K562 (cell line): Measurements from ENCODE around the gene AGFG2.

Experiments used
- CEBPG ChIP-seq, 3 experiments: fragments of 200-800 bp in 1 of 3; sonication (Bioruptor generic) in 1 of 3; sonication (generic) in 1 of 3; formaldehyde crosslinking in 1 of 3; IDR thresholded peaks in 2 of 3; conservative IDR thresholded peaks in 1 of 3; 2 replicates each; pipeline versions ENCODE4 v1.6.1 to v1.8.0; 2016 to 2022; ENCODE audit warnings: missing compliant biosample characterization in 2 of 3, missing genetic modification characterization in 2 of 3, mild to moderate bottlenecking in 1 of 3, missing genetic modification reagents in 1 of 3
- CHD1 ChIP-seq: fragments of 200-600 bp; sonication (generic); IDR thresholded peaks from one replicate; pipeline ENCODE4 v1.6.1; 2012; ENCODE audit warnings: mild to moderate bottlenecking, moderate library complexity, low read length, inconsistent platforms
- EP300 ChIP-seq: IDR thresholded peaks from 2 replicates; pipeline ENCODE4 v1.6.1; 2012; ENCODE audit warnings: low read length, improper control_type of control experiment
- EZH2 ChIP-seq: IDR thresholded peaks from 2 replicates; pipeline ENCODE4 v1.6.1; 2012; ENCODE audit warnings: low read depth, mild to moderate bottlenecking, inconsistent platforms, low read length, borderline replicate concordance
- FOXA1 ChIP-seq: fragments of 450-650 bp; IDR thresholded peaks from 2 replicates; pipeline ENCODE4 v1.6.1; 2016; ENCODE audit warnings: mild to moderate bottlenecking, borderline replicate concordance
- KDM5B ChIP-seq: fragments of 200-600 bp; sonication (generic); IDR thresholded peaks from 2 replicates; pipeline ENCODE4 v1.6.1; 2012; ENCODE audit warnings: low read depth, mild to moderate bottlenecking, moderate library complexity, low read length, control low read depth, inconsistent platforms; ENCODE audit not compliant: insufficient replicate concordance
- MTA3 ChIP-seq: fragments of 450-650 bp; formaldehyde crosslinking; IDR thresholded peaks from 2 replicates; pipeline ENCODE4 v1.6.1; 2017; ENCODE audit warnings: mild to moderate bottlenecking, borderline replicate concordance
- MXI1 ChIP-seq: IDR thresholded peaks from 2 replicates; pipeline ENCODE4 v1.6.1; 2011; ENCODE audit warnings: low read depth, mild to moderate bottlenecking, improper control_type of control experiment, low read length
- SAP30 ChIP-seq: fragments of 200-600 bp; sonication (generic); IDR thresholded peaks from 2 replicates; pipeline ENCODE4 v1.6.1; 2012; ENCODE audit warnings: borderline replicate concordance, low read depth, mild to moderate bottlenecking, moderate library complexity, low read length, control low read depth, inconsistent platforms; ENCODE audit not compliant: insufficient read depth, poor library complexity, severe bottlenecking
- TF ChIP-seq, protein P1 (sequence below): fragments of 450-650 bp; formaldehyde crosslinking; IDR thresholded peaks from 2 replicates; pipeline ENCODE4 v1.4.0; 2020; ENCODE audit warnings: mild to moderate bottlenecking, mixed read lengths

DNA sequence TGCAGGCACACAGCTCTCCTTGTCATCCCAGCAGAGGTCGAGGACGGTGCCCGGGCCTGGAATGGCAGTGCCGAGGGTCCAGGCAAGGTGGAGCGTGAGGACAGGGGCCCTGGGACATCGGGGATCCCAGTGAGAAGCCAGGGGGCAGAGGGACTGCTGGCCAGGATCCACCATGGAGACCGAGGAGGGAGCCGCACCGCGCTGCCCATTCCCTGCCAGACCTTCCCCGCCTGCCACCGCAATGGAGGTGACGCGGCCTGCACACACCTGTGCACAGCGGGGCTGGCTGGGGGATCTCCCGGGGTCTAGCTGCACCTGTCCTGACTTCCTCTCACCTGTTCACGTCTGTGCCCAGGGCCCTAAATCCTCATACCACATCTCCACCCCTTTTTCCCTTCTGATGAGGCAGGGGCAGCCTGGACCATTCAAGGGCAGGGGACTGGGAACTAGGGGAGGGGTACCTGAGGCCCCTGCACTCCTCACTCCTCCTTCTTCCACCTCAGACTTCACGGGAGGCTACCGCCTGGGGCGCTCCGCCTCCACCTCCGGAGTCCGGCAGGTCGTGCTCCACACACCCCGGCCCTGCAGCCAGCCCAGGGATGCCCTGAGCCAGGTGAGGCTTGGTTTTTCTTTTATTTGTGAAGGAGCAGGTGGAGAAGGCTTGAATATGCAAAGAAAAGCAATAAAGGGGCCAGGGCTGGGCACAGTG, 48.4 kb upstream of the AGFG2 start:
- TF ChIP-seq CEBPG (CRISPR knock-in tag; IDR thresholded peaks at IDR 0.05) (no peak), CEBPG (tag; conservative IDR thresholded peaks at IDR 0.05 in 1 of 2, IDR thresholded peaks at IDR 0.05 in 1 of 2) (no peak), MTA3 (no peak), EP300 (no peak), KDM5B (no peak), FOXA1 (no peak), CHD1 (no peak), MXI1 (no peak), EZH2 (no peak), SAP30 (no peak)
- TF ChIP-seq, protein P1, sequence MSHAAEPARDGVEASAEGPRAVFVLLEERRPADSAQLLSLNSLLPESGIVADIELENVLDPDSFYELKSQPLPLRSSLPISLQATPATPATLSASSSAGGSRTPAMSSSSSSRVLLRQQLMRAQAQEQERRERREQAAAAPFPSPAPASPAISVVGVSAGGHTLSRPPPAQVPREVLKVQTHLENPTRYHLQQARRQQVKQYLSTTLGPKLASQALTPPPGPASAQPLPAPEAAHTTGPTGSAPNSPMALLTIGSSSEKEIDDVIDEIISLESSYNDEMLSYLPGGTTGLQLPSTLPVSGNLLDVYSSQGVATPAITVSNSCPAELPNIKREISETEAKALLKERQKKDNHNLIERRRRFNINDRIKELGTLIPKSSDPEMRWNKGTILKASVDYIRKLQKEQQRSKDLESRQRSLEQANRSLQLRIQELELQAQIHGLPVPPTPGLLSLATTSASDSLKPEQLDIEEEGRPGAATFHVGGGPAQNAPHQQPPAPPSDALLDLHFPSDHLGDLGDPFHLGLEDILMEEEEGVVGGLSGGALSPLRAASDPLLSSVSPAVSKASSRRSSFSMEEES (CRISPR knock-in tag), result no peak
